H1 (cell line): ENCODE measurements around the gene SLC2A13. TPM values are rescaled to one million over a fixed set of nuclear protein-coding genes. Genes with fewer than 3 reads are reported as not detected.

Experiments used
- HDAC2 ChIP-seq, 2 experiments: fragments of 300-600 bp in 1 of 2; sonication (generic) in 1 of 2; IDR thresholded peaks; 2 replicates each; pipeline ENCODE4 v1.6.1; 2011 to 2012; ENCODE audit warnings: low read depth in 2 of 2, low read length in 2 of 2, mild to moderate bottlenecking in 2 of 2, moderate library complexity in 2 of 2, borderline replicate concordance in 1 of 2, inconsistent platforms in 1 of 2
- NRF1 ChIP-seq: IDR thresholded peaks from 2 replicates; pipeline ENCODE4 v1.6.1; 2011; ENCODE audit warnings: mild to moderate bottlenecking, low read depth, low read length, improper control_type of control experiment
- SUZ12 ChIP-seq: fragments of 200-600 bp; sonication (generic); IDR thresholded peaks from 2 replicates; pipeline ENCODE4 v1.6.1; 2012; ENCODE audit warnings: mild to moderate bottlenecking, inconsistent platforms, low read length, moderate library complexity, mixed read lengths
- TAF7 ChIP-seq: optimal IDR thresholded peaks from 2 replicates; pipeline ENCODE3; 2011; ENCODE audit warnings: low read depth, mild to moderate bottlenecking, inconsistent platforms, low read length, moderate library complexity, borderline replicate concordance
- polyA plus RNA-seq, 7 experiments: library from polyadenylated mRNA; depleted of rRNA in 3 of 7; stranded (reverse) in 5 of 7; unstranded in 2 of 7; fragments of >200 nt in 5 of 7; fragments of 200-250 nt in 2 of 7; gene quantifications; 1 replicate in 5 of 7; 2 replicates in 1 of 7; 4 replicates in 1 of 7; pipeline versions ENCODE4 v1.2.1 to v1.2.3, GENCODE V29; 2011 to 2013; ENCODE audit warnings: missing spikeins in 2 of 7, mixed read lengths in 2 of 7
- total RNA-seq: library from RNA; stranded (reverse); fragmentation: NEBNext Ultra II Directional; extraction: Animal tissue kit (Norgen Biotek cat#: 25700); gene quantifications from 2 replicates; pipeline ENCODE4 v1.2.1, GENCODE V29; 2021
- TF ChIP-seq, protein P1 (sequence below): fragments of 300-600 bp; sonication (generic); IDR thresholded peaks from 2 replicates; pipeline ENCODE4 v1.7.1; 2012; ENCODE audit warnings: low read length, moderate library complexity, mild to moderate bottlenecking, inconsistent platforms; ENCODE audit not compliant: insufficient replicate concordance
- TF ChIP-seq, protein P2 (sequence below): IDR thresholded peaks from 2 replicates; pipeline ENCODE4 v1.6.1; 2012; ENCODE audit warnings: inconsistent platforms
- TF ChIP-seq, protein P3 (sequence below): IDR thresholded peaks from 2 replicates; pipeline ENCODE4 v1.6.1; 2012; ENCODE audit warnings: inconsistent platforms
- TF ChIP-seq, protein P4 (sequence below): IDR thresholded peaks from 2 replicates; pipeline ENCODE4 v1.6.1; 2012; ENCODE audit warnings: low read length, inconsistent platforms

Gene SLC2A13
- total and polyA plus RNA-seq, 2 of the 8 experiments (the other 6 are each of a cell fraction or from before 2014, with no cell fraction given) = 2.8 to 9.6 TPM

DNA sequence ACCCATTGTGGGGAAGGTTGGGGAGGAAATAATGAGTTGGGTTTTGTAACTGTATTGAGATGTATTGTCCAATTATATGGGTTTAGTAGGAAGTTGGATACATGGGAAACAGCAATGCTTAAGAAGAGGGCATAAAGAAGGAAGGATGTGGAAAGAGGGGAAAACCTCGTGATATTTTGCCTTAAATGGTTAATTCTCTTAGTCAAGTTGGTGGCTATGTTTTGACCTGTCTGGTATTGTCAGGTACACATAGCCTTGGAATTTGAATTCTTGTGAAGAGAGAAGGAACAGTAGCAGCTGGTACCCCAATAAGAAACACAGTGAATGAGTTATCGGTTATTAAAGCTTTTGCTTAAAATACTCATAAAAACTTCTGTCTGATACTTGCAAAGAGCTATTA lies 32.6 kb upstream of the SLC2A13 start (continued):
- TF ChIP-seq, protein P1, sequence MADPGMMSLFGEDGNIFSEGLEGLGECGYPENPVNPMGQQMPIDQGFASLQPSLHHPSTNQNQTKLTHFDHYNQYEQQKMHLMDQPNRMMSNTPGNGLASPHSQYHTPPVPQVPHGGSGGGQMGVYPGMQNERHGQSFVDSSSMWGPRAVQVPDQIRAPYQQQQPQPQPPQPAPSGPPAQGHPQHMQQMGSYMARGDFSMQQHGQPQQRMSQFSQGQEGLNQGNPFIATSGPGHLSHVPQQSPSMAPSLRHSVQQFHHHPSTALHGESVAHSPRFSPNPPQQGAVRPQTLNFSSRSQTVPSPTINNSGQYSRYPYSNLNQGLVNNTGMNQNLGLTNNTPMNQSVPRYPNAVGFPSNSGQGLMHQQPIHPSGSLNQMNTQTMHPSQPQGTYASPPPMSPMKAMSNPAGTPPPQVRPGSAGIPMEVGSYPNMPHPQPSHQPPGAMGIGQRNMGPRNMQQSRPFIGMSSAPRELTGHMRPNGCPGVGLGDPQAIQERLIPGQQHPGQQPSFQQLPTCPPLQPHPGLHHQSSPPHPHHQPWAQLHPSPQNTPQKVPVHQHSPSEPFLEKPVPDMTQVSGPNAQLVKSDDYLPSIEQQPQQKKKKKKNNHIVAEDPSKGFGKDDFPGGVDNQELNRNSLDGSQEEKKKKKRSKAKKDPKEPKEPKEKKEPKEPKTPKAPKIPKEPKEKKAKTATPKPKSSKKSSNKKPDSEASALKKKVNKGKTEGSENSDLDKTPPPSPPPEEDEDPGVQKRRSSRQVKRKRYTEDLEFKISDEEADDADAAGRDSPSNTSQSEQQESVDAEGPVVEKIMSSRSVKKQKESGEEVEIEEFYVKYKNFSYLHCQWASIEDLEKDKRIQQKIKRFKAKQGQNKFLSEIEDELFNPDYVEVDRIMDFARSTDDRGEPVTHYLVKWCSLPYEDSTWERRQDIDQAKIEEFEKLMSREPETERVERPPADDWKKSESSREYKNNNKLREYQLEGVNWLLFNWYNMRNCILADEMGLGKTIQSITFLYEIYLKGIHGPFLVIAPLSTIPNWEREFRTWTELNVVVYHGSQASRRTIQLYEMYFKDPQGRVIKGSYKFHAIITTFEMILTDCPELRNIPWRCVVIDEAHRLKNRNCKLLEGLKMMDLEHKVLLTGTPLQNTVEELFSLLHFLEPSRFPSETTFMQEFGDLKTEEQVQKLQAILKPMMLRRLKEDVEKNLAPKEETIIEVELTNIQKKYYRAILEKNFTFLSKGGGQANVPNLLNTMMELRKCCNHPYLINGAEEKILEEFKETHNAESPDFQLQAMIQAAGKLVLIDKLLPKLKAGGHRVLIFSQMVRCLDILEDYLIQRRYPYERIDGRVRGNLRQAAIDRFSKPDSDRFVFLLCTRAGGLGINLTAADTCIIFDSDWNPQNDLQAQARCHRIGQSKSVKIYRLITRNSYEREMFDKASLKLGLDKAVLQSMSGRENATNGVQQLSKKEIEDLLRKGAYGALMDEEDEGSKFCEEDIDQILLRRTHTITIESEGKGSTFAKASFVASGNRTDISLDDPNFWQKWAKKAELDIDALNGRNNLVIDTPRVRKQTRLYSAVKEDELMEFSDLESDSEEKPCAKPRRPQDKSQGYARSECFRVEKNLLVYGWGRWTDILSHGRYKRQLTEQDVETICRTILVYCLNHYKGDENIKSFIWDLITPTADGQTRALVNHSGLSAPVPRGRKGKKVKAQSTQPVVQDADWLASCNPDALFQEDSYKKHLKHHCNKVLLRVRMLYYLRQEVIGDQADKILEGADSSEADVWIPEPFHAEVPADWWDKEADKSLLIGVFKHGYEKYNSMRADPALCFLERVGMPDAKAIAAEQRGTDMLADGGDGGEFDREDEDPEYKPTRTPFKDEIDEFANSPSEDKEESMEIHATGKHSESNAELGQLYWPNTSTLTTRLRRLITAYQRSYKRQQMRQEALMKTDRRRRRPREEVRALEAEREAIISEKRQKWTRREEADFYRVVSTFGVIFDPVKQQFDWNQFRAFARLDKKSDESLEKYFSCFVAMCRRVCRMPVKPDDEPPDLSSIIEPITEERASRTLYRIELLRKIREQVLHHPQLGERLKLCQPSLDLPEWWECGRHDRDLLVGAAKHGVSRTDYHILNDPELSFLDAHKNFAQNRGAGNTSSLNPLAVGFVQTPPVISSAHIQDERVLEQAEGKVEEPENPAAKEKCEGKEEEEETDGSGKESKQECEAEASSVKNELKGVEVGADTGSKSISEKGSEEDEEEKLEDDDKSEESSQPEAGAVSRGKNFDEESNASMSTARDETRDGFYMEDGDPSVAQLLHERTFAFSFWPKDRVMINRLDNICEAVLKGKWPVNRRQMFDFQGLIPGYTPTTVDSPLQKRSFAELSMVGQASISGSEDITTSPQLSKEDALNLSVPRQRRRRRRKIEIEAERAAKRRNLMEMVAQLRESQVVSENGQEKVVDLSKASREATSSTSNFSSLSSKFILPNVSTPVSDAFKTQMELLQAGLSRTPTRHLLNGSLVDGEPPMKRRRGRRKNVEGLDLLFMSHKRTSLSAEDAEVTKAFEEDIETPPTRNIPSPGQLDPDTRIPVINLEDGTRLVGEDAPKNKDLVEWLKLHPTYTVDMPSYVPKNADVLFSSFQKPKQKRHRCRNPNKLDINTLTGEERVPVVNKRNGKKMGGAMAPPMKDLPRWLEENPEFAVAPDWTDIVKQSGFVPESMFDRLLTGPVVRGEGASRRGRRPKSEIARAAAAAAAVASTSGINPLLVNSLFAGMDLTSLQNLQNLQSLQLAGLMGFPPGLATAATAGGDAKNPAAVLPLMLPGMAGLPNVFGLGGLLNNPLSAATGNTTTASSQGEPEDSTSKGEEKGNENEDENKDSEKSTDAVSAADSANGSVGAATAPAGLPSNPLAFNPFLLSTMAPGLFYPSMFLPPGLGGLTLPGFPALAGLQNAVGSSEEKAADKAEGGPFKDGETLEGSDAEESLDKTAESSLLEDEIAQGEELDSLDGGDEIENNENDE = no peak
- TF ChIP-seq SUZ12 = no peak
- TF ChIP-seq, protein P2, sequence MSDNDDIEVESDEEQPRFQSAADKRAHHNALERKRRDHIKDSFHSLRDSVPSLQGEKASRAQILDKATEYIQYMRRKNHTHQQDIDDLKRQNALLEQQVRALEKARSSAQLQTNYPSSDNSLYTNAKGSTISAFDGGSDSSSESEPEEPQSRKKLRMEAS = no peak
- TF ChIP-seq NRF1 = no peak
- TF ChIP-seq HDAC2 (IDR thresholded peaks at IDR 0.05; ENCODE audit: borderline replicate concordance in 1 of 2, low read depth in 2 of 2, low read length in 2 of 2) = no peak
- TF ChIP-seq, protein P3, sequence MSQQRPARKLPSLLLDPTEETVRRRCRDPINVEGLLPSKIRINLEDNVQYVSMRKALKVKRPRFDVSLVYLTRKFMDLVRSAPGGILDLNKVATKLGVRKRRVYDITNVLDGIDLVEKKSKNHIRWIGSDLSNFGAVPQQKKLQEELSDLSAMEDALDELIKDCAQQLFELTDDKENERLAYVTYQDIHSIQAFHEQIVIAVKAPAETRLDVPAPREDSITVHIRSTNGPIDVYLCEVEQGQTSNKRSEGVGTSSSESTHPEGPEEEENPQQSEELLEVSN = no peak
- no peak for TF ChIP-seq TAF7
- TF ChIP-seq, protein P4, sequence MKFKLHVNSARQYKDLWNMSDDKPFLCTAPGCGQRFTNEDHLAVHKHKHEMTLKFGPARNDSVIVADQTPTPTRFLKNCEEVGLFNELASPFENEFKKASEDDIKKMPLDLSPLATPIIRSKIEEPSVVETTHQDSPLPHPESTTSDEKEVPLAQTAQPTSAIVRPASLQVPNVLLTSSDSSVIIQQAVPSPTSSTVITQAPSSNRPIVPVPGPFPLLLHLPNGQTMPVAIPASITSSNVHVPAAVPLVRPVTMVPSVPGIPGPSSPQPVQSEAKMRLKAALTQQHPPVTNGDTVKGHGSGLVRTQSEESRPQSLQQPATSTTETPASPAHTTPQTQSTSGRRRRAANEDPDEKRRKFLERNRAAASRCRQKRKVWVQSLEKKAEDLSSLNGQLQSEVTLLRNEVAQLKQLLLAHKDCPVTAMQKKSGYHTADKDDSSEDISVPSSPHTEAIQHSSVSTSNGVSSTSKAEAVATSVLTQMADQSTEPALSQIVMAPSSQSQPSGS = no peak
